SW480 (cell line): ENCODE data around the gene ILKAP.

Experiments
- DNase-seq: peaks from one replicate; pipeline ENCODE4 v3.0.0-alpha.2; 2016; ENCODE audit warnings: low spot score

ILKAP gene, protein sequence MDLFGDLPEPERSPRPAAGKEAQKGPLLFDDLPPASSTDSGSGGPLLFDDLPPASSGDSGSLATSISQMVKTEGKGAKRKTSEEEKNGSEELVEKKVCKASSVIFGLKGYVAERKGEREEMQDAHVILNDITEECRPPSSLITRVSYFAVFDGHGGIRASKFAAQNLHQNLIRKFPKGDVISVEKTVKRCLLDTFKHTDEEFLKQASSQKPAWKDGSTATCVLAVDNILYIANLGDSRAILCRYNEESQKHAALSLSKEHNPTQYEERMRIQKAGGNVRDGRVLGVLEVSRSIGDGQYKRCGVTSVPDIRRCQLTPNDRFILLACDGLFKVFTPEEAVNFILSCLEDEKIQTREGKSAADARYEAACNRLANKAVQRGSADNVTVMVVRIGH

DNA sequence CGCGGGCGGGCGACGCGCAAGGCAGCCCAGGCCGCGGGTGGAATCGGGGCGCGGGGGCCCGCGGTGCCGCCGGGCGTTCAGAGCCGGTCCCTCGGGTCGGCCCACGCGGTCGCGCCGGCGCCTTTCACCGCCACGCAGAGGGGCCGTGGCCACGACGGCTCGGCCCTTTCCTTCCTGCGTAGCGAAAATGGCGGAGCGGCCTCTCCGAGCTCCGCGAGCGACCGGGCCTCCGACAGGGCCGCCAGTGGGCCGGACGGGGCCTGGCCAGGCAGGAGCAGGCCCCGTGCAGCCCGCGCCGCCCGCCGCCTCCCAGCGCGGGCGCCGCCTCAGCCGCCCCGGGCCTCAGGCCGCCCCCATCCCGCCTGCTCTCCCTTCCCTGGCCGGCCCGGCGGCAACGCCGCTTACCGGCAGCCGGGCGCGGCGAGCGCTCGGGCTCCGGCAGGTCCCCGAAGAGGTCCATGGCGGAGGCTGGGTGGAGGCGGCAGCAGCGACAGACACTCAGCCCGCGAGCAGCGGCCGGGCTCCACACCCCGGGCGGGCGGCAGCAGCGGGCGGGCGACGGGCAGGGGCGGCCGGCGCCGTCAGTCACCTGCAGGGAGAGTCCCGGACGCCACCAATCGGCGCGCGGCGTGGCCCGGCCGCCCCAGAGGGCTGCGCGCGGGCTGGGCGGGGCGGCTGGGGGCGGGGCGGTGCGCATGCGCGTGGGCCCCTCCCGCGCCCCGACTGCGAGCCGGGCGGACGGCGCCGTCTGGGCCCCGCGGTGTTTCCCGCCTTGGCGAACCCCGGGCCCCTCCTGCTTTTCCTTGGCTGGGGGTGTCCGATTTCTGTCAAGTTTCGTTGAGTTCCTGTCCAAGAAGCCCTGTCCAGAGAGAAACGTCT, at the start of gene ILKAP:
TSS of gene ILKAP (minus strand) at position 602 of the 879 bp plus-strand sequence. CDS start at position 460, 142 bp downstream.
- peak; percentile 74 for DNase-seq

DNA sequence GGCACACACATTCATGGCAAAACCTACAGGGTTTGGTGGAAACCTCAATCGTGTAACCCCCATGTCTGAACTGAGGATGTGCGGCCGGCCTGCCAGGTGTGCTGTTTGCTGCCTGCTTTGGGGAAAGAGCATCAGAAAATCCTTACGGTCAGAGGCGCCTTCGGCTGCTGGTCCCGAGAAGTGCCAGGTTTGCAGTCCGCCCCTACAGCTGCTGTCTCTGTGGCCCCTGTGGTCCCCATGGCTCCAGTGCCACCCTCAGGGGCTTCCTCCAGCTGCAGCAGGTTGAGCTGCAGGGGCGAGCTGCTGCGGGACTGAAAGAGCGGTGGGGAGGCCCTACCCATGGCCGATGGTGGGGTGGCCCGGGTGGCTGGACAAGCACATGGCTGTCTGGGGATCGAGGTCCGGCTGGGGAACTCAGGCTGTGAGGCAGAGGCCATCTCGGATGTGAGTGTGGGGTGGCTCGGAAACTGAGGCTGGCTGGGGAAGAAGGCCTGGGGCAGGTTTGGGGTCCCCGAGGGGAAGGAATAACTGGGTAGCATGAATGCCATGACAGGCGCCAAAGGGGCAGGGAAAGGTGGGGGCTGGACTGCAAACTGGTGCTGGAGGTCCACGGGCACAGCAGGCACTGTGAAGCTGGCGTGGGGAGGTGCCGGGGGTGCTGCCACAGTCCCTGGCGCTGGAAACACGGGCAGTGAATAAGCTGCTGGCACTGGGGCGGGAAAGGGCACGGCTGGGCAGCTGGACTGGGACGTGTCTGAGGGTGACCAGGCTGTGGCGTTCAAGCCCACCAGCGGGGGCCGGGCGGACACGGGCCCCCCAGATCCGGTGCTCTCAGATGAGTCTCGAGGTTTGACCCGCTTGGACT, 49.5 kb upstream of the ILKAP start:
- DNase-seq: no peak

DNA sequence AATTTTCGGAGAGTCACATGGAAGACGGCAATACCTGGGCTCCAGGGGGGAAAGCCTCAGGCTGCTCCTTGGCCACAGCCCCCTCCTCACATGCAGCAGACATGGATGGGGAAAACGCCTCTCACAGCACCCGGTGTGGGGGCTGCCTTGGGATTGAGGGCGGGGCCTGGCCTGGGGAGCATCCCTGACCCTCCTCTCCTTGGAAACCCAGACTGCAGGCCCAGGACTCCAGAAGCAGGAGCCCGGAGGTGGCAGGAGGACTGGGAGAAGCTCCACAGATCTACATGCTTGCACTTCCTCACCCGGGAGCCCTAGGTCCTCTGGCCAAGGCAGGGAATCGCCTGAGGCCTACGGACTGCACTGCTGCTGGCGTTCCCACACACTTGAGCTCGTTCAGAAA, 48.5 kb upstream of the ILKAP start:
- DNase-seq: no peak

DNA sequence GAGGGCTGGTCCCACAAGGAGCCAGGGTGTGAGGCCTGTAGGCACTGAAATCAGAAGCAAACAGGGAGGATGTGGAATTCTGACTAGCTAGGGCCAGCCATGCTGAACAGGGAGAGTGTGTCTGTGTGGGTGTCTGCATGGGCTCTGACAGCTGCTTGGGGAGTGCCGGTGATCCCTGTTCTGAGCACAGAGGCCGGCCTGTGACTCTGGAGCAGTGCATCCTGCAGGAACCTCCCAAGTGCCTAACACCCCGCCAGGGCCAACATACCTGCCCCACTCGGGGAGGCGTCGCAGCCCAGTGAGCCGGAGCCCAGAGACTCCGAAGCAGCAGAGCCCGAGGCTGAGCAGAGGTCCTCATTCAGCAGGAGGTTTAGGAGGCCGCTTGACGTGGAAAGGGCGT, 47.8 kb upstream of the ILKAP start:
- no peak for DNase-seq

DNA sequence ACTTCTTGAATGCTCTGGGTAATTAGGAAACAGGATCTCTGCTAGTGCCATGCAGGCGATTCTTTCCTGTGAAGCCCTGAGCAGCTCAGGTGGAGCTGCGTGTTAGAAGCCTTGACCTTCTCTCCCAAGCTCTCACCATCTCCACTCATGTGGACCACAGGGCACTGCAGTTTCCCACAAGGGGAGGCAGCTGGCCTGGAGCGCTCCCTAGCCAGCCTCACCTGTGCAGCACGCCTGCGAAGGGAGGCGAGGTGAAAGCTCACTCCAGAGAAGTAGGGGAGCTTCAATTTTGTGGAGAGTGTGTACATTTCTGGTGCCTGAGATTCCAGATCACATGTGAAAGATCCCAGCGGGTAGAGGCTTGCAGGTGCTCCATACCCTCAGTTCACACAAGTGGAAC, 47.4 kb upstream of the ILKAP start:
- DNase-seq: no peak

DNA sequence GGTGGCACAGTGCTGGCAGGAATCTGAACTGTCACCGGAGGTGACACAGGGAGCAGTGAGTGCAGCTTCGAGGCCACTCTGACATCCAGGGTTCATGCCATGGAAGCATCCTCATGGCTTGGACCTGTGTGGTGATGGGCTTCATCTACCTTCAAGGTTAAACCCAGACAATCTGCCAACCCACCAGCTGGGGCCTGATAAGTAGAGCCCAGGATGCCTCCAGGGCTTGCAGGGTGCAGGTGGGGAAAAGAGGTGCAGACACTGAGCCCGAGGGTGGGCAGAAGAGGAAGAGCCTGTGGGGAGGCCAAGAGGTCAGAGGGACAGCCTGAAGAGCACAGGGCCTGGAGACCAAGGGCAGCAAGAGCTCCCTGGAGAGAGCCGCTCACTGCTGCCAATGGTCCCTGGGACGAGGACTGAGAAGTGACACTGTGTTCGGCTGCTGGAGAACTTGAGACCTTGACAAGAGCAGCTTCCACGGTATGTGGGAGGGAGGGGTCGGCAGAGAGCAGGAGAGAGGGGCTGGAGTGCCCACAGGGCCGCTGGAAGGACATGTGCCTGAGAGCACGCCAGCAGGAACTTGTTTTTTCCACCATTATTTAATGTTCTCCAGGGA, 44.5 kb upstream of the ILKAP start:
- DNase-seq: no peak

DNA sequence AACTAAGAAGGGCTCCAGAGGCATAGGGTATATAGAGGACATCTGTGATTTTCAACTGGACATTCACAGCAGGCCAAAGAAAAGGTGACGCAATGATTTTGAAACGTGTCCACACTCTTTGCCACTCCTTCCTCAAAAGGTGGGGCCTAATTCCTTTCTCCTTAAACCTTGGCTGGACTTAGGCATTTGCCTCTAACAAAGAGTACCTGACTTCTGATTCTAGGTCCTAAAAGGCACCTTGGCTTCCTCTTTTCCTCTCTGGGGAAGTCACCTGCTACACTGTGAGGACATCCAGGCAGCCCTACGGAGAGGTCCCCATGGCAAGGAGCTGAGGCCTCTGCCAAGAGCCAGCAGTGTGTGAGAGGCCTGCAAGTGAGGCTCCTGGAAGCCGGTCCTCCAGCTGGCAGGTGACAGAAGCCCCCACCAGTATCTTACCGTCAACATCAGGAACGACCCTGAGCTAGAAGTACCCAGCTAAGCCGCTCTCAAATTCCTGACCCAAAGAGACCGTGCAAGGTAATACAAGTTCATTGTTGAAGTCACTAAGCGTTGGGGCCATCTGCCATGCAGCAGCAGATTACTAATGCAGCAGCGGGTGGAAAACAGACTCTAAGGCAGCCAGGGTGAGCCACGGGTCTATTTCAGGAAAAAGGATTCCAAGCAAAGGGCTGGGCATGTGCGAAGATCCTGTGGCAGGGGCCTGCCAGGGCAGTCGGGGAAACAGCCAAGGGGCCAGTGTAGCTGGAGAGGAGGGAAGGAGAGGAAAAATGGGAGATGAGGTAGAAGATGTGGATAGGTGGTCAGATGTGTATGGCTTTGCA, 43.7 kb upstream of the ILKAP start:
- DNase-seq: no peak

DNA sequence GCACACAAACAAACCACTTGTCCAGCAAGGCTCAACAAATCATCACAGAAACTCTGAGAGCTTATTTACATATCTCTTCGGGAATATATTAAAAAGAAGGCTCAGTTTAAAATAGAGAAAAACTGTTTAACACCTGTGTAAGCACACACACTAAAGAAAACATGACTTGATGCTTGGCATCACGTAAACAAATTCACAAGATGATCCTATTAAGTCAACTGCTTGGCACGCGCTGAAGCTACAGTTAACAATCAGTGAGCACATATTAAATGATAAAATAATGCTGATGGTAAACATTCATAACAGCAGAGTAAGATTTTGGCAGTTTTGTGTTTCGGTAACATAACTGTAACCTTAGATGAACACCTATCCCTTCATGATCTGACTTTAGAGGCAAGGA, 40.7 kb upstream of the ILKAP start:
- no peak for DNase-seq

DNA sequence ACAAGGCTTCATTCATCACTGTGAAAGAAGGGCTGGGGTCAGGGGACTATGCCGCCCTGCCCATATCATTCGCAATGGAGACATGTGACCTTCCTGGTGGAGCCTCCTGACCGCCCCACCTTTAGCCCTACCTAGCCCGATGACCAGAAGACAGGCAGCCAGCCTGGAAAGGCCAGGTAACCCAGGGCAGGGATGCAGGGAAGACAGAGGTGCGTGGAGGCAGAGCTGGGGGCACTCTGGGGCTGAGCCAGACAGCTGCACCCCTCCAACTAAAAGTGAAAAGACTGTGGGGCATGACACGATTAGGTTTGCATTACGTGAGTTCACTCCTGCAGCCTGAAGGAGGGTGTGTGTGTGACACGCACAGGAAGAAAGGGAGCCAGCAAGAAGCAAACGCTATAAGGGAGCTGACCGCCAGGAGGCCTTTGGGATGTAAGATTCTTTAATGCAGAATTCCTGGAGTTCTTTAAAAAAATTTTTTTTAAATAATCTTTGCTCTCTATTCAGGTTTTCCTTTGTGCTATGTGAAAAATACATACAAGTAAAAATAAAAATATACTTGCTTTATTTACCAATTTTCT, 40.1 kb upstream of the ILKAP start:
- no peak for DNase-seq

DNA sequence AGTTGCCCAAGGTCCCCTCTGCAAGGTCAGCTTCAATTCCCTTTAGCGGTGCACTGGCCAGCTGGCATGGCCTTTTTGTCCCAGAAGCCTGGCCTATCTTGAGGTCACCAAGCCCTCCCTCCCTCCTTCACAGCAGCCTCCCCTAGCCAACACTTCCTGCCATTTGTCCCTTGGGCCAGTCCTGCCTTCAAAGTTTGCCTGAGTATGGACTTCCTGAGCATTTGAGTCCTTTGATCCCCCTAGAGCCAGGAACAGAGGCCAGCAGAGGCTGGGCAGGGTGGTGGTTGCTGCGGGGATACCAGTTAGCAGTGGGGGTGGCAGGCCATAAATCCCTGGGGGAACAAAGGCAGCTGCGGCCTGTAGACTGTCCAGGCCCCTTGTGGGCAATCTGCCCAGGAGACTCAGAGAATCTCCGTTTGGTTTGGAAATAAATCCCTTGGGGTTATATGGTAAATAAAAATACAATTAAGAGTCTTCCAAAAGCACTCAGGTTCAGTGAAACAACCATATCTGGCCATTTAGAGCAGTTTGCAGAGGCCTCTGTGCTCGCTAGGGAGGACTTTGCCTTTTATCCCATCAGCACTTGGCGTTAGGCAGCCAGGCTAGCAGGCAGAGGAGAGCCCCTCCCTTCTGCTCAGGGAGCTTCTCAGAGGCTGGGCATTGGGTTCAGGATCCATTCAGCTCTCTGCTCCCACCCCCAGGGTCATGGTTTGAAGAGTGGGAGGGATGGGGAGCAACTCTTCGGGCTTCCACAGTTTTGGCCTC, 39.4 kb upstream of the ILKAP start:
- DNase-seq: peak; percentile 32

DNA sequence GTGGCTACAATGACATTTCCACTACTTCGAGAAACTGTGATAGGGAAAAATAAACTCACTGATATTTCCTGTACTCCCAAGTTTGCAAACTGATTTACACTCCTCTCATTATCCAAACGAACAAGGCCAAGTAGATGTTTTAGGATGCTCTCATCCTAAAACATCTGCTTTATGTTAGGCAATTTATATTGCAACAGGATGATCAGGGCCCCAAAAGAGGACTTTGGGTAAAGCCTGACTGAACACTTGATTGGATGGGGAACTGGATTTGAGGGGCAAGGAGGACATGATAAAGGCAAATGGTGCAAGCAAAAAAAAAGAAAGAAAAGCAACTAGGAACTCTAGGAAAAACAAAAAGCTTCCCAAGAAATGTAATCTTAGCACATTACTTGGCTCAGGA, 38.5 kb upstream of the ILKAP start:
- DNase-seq: no peak

DNA sequence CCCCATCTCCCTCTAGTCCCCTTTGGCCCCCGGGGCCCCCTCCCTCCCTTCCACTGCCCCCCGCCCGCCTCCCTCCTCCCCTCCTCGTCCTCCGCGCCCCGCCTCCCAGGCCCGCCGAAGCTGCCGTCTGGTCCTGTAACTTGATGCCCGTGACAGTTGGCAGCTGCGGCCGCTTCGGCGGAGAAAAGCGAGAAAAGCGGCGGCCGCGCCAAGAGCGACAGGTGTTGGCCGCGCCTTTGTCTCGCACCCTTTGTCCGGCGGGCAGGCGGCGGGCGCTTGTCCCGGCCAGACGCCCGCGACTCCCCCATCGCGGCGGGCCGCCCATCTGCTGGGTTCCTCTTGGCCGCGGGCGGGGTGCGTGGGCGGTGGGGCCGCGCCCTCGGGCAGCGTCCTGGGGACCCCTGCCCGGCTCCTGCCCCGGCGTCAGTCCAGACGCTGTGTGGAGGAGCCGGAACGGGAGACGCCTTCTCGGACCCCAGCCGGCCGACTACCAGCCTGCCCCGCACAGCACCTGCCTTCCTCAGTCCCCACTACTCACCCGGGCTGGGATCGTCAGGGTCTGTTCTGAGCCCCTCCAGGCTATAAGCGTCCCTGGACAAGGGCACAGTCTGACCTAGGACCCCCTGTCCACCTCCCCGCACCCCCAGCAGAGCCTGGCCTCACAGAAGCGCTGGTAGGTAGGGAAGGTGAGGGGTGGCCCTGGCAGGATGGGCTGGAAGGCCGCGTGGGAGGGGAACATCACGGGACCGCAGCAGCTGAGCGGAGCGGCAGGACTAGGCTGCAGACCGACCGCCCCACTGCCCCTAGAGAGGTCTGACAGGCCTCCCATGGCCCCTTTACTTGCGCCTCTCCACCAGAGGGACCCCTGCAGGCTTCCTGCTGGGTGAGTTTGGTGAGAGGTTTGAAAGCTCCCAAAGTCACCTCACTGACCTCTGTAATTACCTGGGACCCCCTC, 37.5 kb upstream of the ILKAP start:
- DNase-seq: peak; percentile 79

DNA sequence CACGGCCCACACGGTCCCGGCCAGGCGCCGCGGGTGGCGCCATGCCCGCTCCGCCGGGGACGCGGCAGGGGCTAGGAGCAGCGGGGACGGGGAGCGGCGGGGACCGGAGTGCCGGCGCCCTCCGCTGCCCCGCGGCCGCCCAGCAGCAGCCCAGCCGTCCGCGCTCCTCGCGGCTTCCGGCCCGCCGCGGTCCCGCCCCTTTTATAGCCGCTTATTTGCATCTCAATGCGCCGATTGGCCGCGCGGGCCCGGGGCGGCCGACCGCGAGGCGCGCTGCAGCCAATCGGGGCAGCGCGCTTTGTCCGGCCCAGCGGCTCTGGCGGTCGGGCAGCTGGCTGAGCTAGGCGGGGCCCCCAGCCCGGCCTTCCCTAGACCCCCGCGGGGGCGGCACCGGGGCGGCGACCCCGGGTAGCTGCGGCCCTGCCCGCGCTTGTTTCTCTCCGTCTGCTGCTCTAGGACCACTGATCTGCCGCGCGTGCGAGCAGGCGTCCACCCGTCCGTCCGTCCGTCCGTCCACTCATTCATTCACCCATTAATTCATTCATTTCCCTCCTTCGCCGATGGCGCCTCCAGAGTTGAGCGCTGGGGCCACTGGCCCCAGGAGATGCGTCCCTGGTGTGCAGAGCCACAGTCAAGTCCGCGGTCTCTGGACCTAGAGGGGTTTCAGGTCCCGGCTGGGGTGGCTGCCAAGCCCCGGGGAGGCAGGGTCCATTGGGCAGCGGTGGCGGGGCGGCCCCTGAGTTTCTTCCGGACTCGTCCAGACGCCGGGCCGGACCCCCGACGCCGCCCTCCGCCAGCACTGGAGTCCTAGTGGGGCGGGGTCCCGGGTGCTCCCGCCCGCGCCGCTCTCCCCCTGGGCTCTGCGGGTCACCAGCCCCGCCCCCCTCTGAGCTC, 36.6 kb upstream of the ILKAP start, which contains the start of gene HES6:
TSS of gene HES6 (minus strand) at position 176 of the 894 bp plus-strand sequence. CDS start at position 43, 133 bp downstream.
- peak; percentile 85 for DNase-seq

DNA sequence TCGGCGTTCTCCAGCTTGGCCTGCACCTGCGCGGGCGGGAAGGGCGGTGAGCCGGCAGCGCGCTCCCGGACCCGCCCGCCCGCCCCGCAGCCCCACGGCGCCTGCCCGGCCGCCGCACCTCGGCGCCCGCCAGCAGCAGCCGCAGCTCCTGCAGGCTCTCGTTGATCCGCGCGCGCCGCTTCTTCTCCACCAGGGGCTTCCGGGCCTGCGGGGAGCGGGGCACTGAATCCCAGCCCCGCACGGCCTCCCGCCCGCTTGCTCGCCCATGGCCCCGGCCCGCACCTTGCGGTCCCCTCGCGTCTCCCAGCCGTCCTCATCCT, 36.0 kb upstream of the ILKAP start:
- peak; percentile 26 for DNase-seq

DNA sequence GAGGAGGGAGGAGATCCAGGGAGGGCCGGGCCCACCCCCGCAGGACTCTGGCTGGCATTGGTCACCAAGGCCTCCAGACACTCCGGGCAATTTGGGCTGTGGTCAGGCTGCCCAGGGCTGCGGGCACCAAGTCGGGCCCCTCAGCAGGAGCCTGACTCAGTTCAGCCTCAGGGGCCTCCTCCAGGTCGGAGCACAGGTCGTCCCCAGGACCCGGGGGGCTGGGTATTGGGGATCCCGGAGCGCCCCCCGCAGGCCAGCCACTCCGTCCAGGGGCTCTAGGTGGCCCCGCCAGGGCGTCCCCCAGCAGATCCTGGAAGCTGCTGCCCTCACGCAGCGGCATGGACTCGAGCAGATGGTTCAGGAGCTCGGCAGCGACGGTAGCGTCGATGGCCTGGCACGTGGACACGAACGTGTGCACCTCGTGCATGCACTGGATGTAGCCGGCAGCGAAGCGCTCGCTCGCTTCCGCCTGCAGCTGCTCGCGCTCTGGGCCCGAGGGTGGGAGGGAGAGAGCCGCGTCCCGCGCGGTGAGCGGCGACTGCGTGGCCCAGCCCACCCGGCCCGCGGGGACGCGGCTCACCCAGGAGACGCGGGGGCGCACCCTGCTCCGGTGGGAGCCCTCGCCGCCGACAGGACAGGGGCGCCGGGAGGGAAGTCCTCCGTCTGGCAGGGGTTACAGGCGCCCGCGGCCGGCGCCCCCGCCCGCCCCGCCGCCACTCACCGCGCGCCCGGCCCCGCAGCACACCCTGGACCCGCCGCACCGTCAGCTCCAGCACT, 35.5 kb upstream of the ILKAP start:
- peak; percentile 22 for DNase-seq

DNA sequence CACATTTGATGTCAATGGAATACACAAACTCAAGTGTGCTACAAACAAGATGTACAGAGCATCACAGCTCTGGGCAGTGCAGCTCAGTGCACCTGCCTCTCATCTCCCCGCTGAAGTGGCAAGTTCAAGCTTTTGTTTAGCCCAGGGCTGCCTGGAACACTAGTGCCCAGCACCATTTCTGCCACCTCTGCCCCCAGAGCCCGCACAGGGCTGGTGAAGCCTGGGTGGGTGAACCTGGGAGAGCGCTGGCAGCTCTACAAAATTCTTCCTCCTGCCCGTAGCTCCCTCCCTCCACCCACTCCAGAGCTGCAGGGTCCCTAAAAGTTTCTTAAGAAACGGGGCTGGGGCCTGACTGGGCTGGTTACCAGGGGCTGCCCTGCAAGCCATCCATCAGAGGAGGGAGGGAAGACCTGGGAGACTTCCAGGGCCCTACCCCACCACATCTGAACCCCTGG, 34.8 kb upstream of the ILKAP start:
- no peak for DNase-seq
